HEK293 (cell line): ENCODE measurements around the gene PARD6G.

Experiments used
- KLF1 ChIP-seq: fragments of 450-650 bp; formaldehyde crosslinking; IDR thresholded peaks from 2 replicates; pipeline ENCODE4 v1.5.1; 2016; ENCODE audit warnings: missing biosample characterization, missing genetic modification characterization
- TF ChIP-seq, protein P1 (sequence below): fragments of 450-650 bp; formaldehyde crosslinking; IDR thresholded peaks from 2 replicates; pipeline ENCODE4 v1.5.1; 2016; ENCODE audit warnings: missing biosample characterization, missing genetic modification characterization
- TF ChIP-seq, protein P2 (sequence below): fragments of 450-650 bp; formaldehyde crosslinking; IDR thresholded peaks from 2 replicates; pipeline ENCODE4 v1.5.1; 2016; ENCODE audit warnings: missing biosample characterization, missing genetic modification characterization
- TF ChIP-seq, protein P3 (sequence below): fragments of 450-650 bp; formaldehyde crosslinking; IDR thresholded peaks from 2 replicates; pipeline ENCODE4 v1.5.1; 2016; ENCODE audit warnings: missing biosample characterization, missing genetic modification characterization

DNA sequence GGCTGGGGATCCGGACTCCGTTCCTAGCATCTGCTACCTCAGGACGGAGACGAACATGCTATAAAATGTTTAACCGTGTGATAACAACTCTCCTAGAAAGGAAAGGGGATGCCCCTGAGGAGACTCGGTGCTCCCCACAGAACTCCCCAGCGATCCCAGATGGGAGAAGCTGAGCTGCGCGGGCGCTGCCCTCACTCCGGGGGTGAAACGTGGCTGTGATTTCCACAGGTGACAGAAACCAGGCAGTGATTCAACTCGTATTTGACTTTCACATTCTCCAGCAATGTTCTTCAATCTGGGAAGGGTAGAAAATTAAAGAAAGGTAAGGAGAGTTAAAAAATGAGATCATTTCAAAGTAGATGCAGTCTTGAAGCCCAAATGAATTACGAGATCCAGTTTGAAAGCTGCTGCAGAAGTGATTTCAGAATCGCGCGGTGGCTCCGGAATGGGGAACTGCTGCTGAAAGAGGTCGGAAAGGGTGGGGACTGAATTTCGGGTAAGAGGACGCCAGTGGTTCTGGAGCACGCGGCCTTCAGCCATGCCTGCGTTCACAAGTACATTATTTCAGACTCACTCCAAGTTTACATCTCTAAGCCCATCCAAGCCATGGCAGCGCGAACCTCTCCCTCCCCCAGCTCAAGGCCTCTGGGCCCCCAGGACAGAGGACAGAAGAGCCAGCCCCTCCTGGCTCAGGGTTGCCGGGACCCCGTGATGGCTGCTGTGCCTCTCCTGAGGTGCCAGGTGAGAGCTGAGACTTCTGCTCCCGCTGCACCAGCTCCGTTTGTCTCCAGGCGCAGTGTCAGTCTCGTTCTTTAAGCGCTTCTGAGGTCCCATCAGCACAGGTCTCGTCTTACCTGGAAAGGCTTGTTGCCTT lies 98.8 kb downstream of the PARD6G start:
- TF ChIP-seq, protein P1, sequence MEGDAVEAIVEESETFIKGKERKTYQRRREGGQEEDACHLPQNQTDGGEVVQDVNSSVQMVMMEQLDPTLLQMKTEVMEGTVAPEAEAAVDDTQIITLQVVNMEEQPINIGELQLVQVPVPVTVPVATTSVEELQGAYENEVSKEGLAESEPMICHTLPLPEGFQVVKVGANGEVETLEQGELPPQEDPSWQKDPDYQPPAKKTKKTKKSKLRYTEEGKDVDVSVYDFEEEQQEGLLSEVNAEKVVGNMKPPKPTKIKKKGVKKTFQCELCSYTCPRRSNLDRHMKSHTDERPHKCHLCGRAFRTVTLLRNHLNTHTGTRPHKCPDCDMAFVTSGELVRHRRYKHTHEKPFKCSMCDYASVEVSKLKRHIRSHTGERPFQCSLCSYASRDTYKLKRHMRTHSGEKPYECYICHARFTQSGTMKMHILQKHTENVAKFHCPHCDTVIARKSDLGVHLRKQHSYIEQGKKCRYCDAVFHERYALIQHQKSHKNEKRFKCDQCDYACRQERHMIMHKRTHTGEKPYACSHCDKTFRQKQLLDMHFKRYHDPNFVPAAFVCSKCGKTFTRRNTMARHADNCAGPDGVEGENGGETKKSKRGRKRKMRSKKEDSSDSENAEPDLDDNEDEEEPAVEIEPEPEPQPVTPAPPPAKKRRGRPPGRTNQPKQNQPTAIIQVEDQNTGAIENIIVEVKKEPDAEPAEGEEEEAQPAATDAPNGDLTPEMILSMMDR, result no peak
- TF ChIP-seq, protein P2, sequence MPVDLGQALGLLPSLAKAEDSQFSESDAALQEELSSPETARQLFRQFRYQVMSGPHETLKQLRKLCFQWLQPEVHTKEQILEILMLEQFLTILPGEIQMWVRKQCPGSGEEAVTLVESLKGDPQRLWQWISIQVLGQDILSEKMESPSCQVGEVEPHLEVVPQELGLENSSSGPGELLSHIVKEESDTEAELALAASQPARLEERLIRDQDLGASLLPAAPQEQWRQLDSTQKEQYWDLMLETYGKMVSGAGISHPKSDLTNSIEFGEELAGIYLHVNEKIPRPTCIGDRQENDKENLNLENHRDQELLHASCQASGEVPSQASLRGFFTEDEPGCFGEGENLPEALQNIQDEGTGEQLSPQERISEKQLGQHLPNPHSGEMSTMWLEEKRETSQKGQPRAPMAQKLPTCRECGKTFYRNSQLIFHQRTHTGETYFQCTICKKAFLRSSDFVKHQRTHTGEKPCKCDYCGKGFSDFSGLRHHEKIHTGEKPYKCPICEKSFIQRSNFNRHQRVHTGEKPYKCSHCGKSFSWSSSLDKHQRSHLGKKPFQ (tag by site-specific recombination), result no peak
- no peak for TF ChIP-seq KLF1
- TF ChIP-seq, protein P3, sequence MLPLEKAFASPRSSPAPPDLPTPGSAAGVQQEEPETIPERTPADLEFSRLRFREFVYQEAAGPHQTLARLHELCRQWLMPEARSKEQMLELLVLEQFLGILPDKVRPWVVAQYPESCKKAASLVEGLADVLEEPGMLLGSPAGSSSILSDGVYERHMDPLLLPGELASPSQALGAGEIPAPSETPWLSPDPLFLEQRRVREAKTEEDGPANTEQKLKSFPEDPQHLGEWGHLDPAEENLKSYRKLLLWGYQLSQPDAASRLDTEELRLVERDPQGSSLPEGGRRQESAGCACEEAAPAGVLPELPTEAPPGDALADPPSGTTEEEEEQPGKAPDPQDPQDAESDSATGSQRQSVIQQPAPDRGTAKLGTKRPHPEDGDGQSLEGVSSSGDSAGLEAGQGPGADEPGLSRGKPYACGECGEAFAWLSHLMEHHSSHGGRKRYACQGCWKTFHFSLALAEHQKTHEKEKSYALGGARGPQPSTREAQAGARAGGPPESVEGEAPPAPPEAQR (tag by site-specific recombination), result no peak
